Stimulated activated CD4-positive, alpha-beta T cell treated with anti-CD3 and anti-CD28 coated beads, Interleukin-12 subunit alpha, Interleukin-12 subunit beta, amount 100 ng/mL, for 48 hours (primary cell): ENCODE results near the gene KCNH2.
"Not testable (repeated sequence)": the region's sequence is repeated elsewhere in the genome, so short reads cannot be mapped to it uniquely, and the experiment has no call there.

Source experiments
- DNase-seq, 3 donors: peaks; one replicate each; pipeline ENCODE4 v3.0.0-alpha.2; 2020; ENCODE audit warnings: low read depth in 2 of 3, low spot score in 1 of 3

KCNH2 gene

GRCh38 chr7:150936018-150936417, 42.1 kb downstream of the KCNH2 start:
- DNase-seq = no peak

DNA sequence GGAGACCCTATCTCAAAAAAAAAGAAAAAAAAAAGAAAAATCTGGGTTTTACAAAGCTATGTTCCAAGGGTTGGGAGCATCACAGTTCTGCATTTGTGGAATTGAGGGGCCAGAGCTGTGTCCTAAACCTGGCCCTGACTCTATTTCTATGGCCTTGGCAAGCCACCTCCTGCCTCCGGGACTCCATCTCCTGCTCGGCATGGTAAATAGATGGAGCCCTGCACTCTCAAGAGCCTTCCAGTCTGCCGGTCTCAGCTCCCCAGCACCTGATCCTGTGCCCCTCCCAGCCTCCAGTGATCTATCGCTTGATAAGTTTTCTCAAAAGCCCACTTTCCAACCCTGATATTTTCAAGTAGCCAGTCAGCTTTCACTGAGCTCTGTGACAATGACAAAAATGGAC, 43.0 kb downstream of the KCNH2 start:
- no peak for DNase-seq

DNA sequence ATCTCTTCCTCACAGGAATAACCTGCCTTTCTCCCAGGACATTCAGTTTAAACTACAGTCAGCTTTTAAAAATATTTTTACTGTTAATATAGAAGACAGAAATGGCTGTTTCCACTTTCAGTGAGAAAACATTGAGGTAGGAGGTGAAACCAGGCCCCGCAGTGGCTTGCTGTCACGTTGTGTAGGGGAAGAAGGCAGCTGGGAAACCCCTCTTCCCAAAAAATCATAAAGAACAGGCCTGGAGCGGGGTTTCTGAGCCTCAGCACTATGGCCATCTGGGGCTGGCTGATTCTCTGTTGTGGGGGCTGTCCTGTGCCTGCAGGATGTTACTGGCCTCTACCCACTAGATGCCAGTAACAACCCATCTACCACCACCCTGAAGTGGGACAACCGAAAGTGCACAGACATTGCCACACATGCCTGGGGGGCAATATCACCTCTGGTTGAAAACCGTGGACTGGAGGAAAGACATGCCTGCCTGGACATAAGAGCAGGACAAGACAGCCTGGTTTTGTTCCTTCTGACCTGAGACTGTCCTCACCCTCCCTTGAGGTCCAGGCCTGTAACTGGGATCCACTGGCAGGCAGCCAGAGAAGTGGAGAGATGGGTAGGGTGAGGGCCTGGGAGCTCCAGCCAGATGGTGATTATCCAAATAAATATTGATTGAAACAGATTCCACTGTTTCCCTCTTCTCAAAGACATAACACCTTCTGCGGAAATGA, 43.9 kb downstream of the KCNH2 start:
- DNase-seq = no peak

DNA sequence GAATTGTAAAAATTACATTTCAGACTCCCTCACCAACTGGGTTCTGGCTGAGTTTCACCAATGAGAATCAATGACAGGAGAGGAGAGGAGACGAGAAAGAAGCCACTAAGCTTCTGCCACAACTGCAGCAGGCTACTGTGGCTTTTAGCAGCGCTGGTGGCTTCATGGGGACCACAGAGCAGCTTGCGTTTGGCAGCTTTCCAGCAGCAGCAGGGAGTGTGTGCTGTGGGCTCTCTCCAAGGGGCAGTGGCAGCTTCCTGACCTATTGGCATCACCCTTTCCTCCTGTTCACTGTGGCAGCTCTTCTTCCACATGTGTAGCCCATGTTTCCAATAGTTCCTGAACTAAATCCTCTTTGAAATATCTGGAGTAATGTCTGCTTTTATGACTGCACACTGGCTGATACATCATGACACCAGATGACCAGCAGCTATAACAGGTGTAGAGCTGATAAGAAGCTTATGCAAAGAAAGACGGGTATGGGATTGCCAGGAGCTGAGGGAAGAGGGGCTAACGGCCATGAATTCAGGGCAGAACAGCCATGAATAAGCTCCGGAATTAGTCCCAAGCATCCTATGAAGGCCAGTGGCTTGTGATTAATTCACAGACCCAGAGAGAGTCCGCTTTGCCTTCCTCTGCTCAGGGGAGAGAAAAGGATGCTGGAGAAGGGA, 46.8 kb downstream of the KCNH2 start:
- DNase-seq = no peak

DNA sequence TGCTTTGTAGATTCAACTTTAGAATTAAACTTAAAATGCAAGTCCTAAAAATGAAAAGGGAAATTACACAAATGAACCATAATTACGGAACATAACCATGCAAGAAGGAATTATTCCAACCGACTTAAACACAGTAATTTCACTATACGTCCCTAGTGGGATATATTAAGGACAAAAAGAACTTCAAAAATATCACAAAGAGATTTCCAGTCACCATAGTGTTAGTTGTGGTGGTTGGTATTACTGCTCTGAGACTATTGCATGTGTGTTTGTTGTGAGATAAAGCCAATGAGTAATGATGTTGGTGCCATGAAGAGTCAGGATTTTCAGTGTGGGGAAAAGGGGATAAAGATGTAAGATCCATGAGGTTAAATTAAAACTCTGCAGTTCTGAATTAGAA, 49.6 kb downstream of the KCNH2 start:
- DNase-seq = no peak

GRCh38 chr7:150927956-150928344, 50.2 kb downstream of the KCNH2 start:
- no peak for DNase-seq

DNA sequence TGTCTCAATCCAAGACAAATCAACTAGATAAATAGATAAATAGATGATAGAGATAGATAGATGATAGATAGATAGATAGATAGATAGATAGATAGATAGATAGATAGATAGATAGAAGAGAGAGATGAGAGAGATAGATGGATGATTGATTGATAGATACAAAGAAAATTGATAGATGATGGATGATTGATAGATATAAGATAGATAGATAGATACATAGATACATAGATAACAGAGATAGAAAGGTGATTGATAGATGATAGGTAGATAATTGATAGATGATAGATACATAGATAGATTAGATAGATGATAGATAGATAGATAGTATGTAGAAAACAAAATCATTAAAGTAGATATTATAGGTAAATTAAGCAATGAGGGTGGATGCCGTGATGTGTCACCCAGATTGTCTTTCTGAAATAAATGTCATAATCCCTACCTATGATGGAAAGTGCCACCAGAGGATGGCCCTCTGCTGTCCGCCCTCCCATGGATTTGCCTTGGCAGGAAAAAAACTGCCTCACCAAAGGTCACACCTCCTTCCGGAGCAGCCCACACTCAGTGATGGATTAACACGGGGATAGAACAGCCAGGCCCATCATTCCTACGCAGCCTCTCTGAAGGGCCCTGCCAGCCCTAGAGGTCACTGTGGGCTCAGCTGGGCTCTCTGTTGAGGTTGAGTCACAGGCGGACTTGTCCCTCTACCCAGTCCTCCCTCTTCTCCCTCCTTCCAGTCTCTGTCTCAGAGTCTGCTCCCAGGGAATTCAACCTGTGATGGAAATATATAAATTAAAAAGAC, 50.8 kb downstream of the KCNH2 start:
- DNase-seq = no peak

DNA sequence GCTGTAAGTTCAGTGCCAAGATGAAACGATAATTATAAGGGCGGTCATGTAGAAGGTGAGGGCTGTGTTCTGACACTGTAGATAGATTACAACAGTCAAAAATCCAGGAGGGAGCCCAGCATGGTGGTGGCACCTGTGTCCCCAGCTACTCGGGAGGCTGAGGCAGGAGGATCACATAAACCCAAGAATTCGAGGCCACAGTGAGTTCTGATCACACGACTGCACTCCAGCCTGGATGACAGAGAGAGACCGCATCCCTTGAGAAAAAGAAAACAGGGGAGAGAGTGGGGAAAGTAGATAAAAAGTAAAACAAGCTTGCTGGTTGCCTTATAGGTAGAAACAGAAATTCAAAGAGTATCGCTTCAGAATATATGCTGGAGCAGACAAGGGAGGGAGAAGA, 52.1 kb downstream of the KCNH2 start:
- no peak for DNase-seq

DNA sequence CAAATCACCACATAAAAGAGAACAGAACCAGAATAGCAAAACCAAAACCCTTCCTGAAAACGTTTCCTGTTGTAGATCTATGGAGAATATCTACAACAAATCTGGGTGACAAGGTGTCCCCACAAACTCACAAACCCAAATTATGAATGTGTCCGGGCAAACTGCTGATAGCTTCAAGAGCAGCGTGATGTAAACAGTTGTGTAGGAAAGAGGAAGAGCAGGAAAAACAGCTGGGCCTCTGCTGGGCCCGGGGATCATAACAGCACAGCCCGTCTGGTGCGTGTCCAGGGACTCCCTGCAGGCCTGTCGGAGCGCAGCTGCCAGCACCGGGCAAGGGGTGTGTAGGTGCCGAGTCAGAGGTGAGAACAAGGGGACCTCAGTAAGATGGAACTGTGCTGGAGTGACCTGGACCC, 53.7 kb downstream of the KCNH2 start:
- no peak for DNase-seq

DNA sequence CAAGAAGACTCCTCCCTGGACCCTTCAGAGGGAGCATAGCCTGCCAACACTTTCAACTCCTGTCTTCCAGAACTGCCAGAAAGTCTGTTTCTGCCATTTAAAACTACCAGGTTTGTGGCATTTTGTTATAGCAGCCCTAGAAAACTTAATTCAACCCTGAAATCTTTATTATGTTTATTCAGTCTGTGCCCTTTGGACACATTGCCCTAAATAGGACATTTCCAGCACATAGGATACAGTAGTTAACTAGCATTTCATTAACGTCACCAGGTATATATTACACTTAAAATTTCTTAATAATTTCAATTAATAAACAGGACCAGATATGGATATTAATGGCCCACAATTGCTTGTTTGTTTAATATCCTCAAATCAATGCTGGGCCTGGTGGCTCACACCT, 54.3 kb downstream of the KCNH2 start:
- DNase-seq = no peak

- no peak for DNase-seq
Observed at GRCh38 chr7:150923196-150923595, 54.9 kb downstream of the KCNH2 start.

DNA sequence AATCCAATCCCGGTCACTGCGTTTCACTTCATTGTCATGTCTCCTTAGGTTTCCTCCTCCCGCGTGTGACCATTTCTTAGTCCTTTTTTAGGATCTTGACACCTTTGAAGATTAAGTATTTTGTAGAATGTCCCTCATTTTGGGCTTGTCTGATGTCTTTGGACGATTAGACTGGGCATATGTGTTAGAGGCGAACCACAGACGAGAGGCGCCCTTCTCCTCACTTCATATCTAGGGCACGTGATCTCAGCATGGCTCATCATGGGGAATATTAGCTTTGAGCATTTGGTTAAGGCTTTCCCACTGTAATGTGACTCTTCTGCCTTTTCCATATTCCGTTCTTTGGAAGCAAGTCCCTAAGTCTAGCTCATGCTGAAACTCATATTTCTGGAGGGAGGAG, 59.0 kb downstream of the KCNH2 start:
- no peak for DNase-seq

DNA sequence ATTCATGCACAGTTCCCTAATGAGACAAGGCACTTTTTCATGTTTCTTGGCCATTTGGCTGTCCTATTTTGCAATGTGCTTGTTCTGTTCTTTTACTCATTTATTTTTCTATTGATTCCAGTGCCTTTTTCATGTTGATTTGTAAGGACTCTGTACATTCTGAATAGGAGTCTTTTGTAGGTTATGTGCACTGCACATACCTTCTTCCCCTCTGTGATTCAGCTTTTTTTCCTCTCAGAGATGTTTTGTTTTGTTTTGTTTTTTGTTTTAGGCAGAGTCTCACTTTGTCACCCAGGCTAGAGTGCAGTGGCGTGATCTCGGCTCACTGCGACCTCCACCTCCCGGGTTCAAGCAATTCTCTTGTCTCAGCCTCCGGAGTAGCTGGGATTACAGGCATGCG, 59.7 kb downstream of the KCNH2 start:
- no peak for DNase-seq

DNA sequence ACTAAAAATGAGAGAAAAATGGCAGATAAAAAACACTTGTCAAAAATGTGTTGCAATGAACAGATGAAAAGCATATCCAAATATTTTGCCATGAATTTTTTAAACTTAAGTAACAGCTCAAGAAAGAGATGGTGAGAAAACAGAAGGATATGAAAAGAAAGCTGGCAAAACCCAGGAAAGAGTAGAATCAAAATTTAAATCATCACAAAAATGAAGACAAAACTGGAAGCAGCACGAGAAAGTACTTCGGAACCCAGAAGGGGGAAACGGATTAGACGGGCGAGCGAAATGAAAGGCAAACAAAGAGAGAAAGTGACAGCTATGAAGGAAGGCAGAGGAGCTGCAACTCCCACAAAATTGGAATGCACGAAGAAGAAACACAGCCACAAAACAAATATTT, 60.2 kb downstream of the KCNH2 start:
- no peak for DNase-seq

DNA sequence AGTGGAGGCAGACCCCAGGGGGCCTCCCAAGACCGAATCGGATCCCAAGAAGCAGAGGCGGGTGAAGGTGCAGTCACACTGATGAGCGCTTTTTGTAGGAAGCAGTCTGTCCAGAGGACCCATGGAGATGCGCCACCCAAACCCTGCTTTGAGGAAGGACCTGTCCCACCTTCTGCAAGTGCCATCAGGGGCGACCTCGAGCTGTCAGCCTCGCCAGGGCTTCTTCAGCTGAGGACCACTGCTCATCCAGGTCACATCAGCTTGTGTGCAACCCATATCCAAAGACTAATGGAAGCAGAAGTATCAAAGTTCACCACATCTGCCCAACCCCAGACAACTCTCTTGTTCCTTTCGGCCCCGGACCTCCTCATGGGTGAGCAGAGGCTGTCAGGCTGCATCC, 61.5 kb downstream of the KCNH2 start:
- no peak for DNase-seq

DNA sequence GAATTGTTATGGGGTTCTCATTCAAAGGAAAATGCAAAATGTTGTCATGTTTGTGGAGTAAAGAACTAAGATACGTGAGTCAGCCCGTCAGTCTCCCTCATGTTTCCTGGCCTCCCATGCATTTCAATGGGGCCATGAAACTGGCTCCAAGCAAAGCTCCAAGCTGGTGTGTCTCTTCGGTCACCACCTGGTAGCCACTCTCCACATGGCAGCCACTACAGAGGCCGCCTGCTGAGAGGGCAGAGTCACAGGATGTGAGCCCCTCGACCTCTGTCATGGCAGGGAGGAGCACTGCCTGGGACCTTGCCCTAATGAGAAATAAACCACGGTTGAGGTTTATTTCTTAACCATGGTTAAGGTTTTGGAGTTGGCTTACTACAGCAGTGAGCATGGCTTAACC, 63.2 kb downstream of the KCNH2 start:
- DNase-seq = no peak

- no peak for DNase-seq
Observed at GRCh38 chr7:150914196-150914595, 63.9 kb downstream of the KCNH2 start.

DNA sequence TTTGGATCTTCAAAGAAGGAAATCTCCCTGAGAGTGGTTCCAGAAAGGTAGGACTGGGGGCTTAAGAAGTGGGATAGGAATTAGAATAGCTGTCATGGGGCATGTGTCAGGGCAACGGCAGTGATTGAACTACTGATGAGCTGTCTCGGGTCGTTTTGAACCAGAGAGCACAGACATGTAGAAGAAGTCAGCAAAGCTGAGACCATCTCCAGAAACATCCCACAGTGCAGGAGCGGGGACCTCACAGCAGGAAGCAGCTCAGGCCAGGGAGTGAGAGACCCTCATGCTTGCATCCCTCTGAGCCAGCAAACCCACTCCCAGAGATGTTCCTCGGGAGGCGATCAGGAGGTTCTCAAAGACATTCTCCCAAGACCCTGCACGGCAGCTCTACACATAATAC, 65.7 kb downstream of the KCNH2 start:
- DNase-seq = no peak

GRCh38 chr7:150911590-150912267, 66.4 kb downstream of the KCNH2 start:
- DNase-seq = no peak

GRCh38 chr7:150910996-150911422, 67.1 kb downstream of the KCNH2 start:
- DNase-seq = no peak

DNA sequence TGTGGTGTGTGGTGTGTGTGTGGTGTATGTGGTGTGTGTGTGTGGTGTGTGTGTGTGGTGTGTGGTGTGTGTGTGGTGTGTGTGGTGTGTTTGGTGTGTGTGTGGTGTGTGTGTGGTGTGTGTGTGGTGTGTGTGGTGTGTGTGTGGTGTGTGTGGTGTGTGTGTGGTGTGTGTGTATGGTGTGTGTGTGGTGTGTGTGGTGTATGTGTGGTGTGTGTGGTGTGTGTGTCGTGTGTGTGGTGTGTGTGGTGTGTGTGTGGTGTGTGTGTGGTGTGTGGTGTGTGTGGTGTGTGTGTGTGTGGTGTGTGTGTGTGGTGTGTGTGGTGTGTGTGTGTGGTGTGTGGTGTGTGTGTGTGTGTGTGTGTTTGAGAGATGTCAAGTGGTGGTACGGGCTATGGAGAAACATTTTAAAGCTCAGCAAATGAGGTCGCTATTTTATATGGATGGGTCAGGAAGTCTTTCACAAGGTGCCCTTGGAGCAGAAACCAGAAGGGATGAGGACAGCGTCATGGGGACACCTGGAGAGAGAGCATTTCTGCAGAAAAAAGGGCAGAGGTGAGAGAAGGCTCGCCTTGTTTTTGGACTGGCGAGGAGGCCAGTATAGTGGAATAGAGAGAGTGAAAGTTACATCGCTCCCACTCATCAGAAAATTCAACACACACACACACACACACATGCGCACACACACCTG, 67.7 kb downstream of the KCNH2 start:
- DNase-seq = not testable (repeated sequence)
